ENCODE results near the gene HNRNPUL1.

The HNRNPUL1 gene

DNA sequence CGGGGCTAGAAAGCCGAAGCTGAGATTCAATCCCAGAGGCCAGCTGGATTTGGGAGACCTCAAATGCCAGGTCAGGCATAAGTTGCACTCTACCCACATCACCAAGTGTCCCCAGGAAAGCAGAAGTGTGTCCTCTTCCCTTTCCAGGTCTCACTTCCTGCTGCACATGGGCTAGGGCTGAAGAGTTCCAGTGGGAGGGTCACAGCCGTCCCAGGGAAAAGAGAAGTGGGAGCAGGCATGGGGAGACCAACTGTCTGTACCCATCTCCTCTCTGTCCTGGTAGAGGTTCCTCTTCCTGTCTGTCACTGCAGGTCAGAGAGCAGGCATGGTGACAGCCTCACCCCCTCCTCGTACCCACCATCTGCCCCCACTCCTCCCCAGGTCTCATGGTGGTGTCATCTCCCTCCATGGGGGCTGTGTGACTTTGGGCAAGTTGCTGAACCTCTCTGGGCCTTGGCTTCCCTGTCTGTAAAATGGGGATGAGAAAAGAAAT, 30.4 kb upstream of the HNRNPUL1 start:
- in situ Hi-C loops (cut with HindIII; ENCODE audit: low sequenced_read_pairs): no loop called here

DNA sequence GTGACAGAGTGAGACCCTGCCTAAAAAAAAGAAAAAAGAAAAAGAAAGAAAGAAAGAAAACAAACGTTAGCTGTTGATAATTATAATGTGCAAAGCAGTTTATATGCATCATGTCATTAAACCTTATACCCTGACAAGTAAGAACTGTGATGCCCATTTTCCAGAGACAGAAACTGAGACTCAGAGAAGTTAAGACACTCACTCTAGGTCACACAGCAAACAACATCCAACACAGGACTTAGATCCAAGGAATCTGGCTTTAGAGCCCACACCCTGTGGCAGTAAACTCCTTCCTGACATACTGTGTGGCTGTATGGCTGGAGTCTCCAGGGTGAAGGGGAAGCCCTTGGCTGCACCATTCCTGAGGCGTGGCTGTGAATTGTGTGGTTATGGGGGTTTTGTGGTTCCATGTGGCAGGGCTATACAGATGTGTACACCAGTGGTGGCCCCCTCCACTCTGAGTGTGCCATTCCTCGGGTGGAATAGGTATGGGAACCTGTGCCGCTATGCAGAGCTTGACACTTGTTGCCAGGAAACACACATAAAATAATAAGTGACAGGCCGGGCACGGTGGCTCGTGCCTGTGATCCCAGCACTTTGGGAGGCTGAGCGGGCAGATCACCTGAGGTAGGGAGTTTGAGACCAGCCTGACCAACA, 29.5 kb upstream of the HNRNPUL1 start:
- in situ Hi-C loops (cut with HindIII; ENCODE audit: low sequenced_read_pairs): no loop called here

DNA sequence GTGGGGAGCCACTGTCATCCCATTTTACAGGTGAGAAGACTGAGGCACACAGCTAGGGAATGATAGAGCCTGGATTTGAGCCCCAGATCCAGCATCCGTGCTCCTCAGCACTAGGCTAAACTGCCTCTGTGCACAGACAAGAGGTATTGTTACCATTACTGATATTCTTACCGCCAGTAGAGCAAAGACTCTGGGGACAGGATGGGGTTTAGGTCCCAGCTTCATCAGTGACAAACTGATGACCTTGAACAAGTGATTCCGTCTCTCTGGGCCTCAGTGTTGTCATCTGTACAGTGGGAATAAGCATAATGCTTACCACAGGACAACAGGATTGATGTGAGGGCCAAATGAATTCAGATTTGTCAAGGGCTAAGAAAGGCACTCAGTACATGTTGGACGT, 28.7 kb upstream of the HNRNPUL1 start:
- in situ Hi-C loops (cut with HindIII; ENCODE audit: low sequenced_read_pairs): no loop called here

DNA sequence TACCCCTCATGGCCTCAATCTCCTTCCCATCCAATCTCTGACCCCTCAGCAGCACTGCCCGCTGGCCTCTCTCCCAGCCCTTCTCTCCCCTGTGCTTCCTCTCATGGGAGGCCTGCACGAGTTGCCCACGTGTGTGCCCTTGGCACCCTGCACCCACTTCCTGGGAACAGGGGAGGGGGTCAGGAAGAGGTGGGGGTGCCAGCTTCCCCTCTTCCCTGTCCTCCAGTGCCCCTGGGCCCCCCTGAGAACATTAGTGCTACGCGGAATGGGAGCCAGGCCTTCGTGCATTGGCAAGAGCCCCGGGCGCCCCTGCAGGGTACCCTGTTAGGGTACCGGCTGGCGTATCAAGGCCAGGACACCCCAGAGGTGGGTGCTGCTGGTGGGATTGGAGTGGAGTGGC, 25.9 kb upstream of the HNRNPUL1 start:
- in situ Hi-C loops (cut with HindIII; ENCODE audit: low sequenced_read_pairs): no loop called here

DNA sequence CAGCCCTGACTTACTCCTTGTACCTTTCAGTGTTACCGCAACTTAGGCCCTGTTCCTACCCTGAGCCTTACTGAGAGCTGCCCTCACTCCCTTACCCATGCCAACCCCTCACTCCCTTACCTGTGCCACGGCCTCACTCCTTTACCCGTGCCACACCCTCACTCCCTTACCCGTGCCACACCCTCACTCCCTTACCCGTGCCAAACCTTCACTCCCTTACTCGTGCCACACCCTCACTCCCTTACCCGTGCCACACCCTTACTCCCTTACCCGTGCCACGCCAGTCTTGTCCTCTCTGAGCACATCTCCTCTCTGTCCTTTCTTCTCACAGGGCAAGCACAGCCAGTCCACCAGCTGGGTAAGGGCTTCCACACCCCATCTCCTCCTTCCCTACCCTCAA, 24.8 kb upstream of the HNRNPUL1 start:
- in situ Hi-C loops (cut with HindIII; ENCODE audit: low sequenced_read_pairs): no loop called here

DNA sequence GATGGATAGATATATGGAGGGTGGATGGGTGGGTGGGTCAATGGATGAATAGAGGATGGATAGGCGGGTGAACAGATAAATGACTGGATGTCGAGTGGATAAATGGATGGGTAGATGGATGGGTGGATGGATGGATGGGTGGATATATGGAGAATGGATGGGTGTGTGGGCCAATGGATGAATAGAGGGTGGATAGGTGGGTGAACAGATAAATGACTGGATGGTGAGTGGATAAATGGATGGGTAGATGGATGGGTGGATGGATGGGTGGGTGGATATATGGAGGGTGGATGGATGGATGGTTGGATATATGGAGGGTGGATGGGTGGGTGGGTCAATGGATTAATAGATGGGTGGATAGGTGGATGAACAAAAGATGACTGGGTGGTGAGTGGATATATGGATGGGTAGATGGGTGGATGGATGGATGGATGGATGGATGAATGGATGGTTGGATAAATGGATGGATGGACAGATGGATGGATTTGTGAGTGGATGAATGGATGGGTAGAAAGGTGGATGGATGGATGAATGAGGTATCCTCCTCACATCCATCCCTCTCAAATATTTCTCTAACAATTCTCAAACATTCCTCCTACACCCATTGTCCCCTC, 24.1 kb upstream of the HNRNPUL1 start:
- in situ Hi-C loops (cut with HindIII; ENCODE audit: low sequenced_read_pairs): no loop called here

DNA sequence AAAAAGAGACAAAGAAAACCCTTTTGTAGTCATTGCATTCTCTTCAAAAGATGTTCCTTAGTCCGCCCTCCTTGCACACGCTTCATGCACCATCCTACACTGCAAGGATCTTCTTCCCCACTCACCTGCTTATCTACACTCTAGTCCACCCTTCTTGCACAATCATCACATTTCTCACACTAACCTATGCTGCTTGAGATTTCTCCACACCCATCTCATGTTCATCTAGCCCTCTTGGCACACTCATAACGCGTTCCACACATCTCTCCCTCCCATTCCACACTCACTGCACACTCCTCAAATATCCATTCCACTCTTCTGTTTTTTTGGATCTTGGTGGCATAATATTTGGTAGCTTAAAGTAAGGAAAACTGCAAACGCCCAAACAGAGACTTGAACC, 22.3 kb upstream of the HNRNPUL1 start:
- in situ Hi-C loops (cut with HindIII; ENCODE audit: low sequenced_read_pairs): no loop called here

DNA sequence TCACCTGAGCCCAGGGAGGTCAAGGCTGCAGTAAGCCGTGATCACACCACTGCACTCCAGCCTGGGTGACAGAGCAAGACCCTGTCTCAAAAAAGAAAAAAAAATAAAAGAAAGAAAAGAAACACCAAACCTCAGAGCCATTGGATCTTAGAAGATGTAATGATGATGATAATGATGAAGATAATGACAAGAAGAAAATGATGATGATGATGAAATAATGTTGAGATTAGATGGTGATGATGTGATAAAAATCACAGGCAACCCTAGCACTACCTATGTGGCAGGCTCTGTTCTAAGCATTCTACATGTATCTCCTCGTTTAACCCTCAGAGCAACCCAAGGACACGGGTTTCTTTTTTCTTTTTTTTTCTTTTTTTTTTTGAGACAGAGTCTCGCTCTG, 20.1 kb upstream of the HNRNPUL1 start:
- in situ Hi-C loops (cut with HindIII; ENCODE audit: low sequenced_read_pairs): no loop called here

DNA sequence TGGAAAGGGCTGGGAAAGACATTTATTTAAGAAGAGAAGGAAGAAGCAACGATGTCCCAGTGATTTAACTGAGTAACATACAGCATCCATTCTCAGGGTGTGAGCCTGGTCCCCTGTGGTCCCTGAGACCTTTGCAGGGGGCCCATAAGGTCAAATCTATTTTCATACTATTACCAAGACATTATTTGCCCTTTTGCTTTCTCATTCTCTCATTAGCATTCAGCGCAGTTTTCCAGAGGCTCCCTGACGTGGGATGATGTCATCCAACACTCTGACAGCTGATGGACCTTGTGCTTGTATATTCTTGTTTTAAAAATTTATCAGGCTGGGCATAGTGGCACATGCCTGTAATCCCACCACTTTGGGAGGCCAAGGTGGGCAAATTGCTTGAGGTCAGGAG, 18.3 kb upstream of the HNRNPUL1 start:
- in situ Hi-C loops (cut with HindIII; ENCODE audit: low sequenced_read_pairs): no loop called here

DNA sequence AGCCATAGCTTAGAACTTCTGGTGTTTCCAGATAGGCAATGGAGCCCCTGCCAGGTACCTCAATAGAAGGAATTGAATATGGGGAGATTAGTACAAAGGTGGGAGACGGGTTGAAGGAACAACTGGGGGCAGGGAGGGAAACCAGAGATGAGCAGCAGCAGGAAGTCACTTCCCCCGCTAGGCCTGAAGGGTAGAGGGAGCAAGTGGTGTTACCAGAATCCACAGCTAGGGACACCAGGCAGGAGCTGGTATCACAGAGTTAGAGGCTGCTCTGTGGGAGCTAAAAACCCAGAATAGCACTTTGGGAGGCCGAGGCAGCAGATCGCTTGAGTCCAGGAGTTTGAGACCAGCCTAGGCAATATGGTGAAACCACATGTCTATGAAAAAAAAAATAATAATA, 15.3 kb upstream of the HNRNPUL1 start:
- in situ Hi-C loops (cut with HindIII; ENCODE audit: low sequenced_read_pairs): no loop called here

DNA sequence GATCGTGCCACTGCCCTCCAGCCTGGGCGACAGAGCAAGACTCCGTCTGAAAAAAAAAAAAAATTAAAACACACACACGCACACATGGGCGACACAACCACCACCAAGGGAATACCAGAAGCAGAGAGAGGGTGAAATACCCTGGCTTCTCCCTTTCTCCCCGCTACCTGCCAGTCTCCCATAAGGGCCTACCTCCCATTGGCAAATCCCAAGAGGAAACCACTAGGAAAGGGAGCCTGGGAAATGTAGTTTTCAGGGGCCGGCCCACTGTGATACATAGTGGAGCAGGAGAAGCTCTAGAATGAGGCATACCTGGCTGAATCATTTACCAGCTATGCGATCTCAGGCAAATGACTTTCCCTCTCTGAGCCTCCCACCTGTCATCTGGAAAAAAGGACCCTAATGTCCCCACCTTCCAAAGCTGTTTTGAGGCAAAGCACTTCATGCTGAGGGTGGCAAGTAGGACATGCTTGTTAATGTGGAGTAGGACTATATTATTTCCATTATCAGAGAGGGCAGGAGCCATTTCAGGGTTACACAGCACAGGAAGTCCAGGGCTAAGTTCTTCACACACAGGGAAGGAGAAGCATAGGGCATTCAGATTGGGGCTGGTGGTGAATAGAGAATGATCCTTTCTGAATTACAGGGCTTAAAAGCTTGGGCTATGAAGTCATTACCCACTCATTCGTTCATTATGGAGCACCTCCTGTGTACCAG, 14.3 kb upstream of the HNRNPUL1 start:
- in situ Hi-C loops (cut with HindIII; ENCODE audit: low sequenced_read_pairs): no loop called here

DNA sequence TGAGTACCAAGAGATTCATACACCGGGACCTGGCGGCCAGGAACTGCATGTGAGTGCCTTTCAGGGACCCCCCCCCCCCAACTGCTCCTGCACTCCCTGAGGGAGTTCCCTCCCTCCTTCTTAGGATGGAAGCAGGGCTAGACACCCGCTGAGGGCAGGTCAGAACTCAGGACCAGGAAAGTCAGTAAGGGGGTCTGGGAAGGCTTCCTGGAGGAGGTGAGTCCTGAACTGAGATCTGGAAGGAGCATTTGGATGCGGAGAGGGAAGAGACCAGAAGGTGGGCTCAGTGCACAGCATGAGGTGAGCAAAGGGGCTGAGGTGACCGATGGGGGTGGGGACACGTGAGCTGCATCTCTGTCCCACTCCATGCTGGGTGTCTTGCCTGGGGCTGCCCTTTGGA, 10.5 kb upstream of the HNRNPUL1 start:
- in situ Hi-C loops (cut with HindIII; ENCODE audit: low sequenced_read_pairs): no loop called here

DNA sequence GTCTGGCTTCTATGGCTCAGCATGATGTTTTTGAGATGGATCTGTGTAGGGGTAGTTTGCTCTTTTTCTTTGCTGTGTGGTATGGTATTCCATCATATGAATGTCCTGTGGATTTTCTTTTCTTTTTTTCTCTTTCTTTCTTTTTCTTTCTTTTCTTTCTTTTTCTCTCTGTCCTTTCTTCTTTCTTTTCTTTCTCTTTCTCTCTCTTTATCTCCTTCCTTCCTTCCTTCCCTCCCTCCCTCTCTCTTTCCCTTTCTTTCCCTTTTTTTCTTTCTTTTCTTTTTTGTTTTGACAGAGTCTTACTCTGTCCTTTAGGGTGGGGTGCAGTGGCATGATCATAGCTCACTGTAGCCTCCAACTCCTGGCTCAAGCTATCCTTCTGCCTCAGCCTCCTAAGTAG, 9.0 kb upstream of the HNRNPUL1 start:
- in situ Hi-C loops (cut with HindIII; ENCODE audit: low sequenced_read_pairs): no loop called here

DNA sequence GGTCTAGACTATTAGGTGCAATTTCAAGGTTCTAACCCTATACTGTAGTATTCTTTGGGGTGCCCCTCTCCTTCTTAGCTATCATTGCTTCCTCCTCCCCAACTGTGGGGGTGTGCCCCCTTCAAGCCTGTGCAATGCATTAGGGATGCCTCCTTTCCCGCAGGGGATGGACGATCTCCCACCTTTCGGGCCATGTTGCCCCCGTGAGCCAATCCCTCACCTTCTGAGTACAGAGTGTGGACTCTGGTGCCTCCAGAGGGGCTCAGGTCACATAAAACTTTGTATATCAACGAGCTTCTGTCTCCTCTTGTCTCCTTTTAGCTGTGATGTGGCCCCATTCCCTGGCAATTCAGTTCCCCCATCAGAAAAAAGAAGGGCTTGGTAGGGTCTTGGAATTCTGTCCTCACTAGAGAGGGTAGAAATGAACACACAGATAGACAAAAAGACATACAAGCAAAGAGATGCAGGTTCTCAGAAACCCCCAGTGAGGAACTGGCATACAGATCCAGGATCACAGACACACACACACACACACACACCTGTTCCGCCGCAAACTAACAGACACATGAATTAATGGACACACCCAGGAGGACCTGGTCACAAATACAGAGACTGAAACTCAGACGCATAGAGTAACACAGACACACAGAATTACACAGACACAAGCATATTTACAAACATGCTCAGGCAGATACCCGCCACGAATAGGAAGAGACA, 2.5 kb upstream of the HNRNPUL1 start:
- in situ Hi-C loops (cut with HindIII; ENCODE audit: low sequenced_read_pairs): no loop called here

DNA sequence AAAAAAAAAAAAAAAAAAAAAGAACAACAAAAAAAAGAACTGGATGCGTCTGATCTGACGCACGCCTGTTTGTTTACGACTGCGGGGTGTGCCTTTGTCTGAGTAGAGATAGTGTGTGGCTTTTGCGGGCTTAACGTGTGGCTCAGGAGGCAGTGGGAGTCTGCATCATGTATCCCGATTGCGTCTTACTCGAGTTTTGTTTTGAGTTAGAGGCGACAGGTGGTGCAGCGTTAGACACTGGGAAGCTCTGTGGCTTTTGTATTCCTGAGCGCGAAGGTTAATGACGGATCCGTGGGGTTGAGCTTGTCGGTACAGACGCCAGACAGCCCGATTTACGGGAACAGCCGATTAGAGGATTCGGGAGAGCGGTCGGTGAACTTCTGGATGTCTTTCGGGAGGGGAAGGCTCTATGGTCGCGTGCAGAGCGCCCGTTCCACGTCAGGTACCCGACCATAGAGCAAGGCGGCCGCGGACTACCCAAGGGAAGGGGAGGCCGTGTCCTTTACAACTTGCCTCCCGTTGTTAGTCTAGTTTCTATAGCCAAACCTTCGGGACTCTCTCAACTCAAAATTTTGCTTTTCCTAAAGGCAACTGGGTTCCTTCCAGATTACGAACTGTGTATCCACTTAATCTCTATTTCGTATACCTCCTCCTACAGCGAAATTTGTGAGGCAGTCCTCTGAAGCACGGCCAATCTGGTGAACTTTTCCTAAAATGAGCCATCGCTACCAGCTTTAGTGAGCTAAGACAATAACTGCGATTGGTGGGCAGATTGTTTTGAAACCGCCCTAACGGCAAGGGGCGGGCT, 926 bp upstream of the HNRNPUL1 start:
- in situ Hi-C loops (cut with HindIII; ENCODE audit: low sequenced_read_pairs): no loop called here

DNA sequence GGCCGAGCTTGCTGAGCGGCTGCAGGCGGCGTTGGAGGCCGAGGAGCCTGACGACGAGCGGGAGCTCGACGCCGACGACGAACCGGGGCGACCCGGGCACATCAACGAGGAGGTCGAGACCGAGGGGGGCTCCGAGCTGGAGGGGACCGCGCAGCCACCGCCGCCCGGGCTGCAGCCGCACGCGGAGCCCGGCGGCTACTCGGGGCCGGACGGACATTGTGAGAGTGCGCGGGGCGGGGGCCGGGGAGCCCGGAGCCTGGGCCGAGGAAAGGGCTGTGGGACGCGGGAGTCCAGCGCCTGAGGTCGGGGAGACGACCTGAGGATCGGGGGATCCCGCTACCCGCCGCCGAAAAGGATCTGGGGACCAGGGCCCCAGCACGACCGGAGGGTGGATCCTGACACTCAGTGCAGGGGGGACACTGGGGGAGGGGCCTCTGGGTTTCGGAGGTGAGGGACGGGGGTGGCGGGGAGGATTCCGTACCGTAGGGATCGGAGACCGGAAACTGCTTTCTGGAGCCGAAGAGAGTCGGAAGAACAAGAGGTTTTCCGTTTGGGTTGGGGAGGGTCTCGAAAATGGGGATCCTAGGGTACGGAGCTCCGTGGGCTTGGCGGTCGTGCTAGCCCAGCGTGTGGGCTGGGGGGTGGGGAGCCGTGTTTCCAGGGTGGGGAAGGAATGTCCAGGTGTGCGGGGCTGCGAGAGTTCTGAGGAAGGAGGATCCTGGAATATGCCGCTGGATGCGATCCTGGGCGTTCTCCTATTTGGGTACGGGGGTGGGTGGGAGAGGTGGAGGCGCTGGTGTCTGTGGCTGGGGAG, 616 bp downstream of the HNRNPUL1 start:
- in situ Hi-C loops (cut with HindIII; ENCODE audit: low sequenced_read_pairs): no loop called here

DNA sequence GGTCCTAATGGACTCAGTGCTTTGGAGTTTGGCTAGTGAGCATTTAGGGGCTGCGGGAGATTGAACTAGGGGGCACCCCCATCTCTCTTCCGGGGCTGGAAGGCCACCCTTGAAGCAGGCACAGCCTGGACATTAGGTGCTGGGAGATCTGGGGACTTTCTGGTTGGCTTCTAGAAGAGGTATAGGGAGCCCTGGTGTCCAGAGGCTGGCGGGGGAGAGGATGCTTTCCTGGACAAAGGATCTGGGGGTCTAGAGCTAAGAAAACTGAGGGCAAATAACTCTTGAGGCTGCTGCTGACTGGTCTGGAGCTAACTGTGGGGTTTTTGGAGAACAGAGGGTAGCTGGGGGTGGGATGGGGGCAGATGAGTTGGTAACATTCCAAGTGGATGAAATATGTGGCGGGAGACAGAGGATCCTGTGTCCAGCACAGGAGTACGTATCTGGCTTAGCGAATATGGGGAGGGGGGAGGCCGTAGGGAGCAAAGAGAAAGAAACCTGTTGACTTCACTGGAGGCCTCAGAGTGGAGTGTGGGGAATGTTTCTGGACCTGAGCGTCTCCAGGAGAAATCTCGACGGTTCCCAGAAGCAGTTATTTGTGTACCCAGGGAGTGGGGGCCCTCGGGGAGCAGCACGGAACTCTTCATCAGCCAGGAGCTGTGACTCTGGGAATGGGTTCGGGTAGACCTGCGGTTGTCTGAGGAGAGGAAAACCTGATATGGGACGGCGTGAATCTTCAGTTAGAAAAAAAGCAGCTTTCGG, 1.4 kb downstream of the HNRNPUL1 start:
- in situ Hi-C loops (cut with HindIII; ENCODE audit: low sequenced_read_pairs): no loop called here

DNA sequence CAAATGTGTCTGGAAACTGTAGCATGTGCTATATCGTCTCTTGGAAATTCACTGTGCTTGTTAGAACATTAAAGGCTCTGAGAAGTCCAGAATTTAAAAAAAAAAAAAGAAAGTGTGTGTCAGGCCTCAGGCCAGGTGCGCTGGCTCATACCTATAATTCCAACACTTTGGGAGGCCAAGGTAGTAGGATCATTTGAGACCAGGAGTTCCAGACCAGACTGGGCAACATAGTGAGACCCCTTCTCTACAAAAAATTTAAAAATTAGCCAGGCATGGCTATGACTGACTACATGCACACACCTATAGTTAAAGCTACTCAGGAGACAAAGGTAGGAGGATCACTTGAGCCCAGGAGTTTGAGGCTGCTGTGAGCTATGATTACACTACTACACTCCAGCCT, 4.9 kb downstream of the HNRNPUL1 start:
- in situ Hi-C loops (cut with HindIII; ENCODE audit: low sequenced_read_pairs): no loop called here

DNA sequence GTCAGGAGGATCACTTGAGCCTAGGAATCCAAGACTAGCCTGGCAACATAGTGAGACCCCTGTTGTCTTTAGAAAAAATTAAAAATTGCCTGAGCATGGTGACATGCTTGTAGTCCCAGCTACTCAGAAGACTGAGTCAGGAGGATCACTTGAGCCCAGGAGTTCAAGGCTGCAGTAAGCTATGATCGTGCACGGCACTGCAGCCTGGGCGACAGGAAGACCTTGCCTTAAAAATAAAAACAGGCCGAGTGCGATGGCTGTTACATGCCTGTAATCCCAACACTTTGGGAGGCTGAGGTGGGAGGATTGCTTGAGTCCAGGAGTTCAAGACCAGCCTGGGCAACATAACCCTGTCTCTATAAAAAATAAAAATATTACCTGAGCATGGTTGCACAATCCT, 5.4 kb downstream of the HNRNPUL1 start:
- in situ Hi-C loops (cut with HindIII; ENCODE audit: low sequenced_read_pairs): no loop called here

Measured in DLD1 (cell line).